SK-N-SH treated with all-trans-retinoic acid at 6 μM for 48 hours (cell line): ENCODE results near the gene IQSEC1.

Experiments
- ATAC-seq: fragments of 200-7000 bp; cut with Tn5 transposase; 3 replicates; pipeline ENCODE4 v1.9.1; 2020; ENCODE audit warnings: mild to moderate bottlenecking, moderate library complexity
- ARNTL ChIP-seq: fragments of 450-650 bp; formaldehyde crosslinking; IDR thresholded peaks from 2 replicates; pipeline ENCODE4 v1.5.0; 2020; ENCODE audit warnings: low read depth, mild to moderate bottlenecking, moderate library complexity, borderline replicate concordance
- BACH2 ChIP-seq: fragments of 250-450 bp; sonication (Bioruptor Pico); IDR thresholded peaks from 2 replicates; pipeline ENCODE4 v1.9.0; 2021; ENCODE audit warnings: mild to moderate bottlenecking, borderline replicate concordance
- CSDC2 ChIP-seq: fragments of 250-450 bp; sonication (Bioruptor Pico); IDR thresholded peaks from 2 replicates; pipeline ENCODE4 v1.5.0; 2020; ENCODE audit warnings: mild to moderate bottlenecking, moderate library complexity
- ESRRG ChIP-seq: fragments of 250-450 bp; sonication (Bioruptor Pico); IDR thresholded peaks from 2 replicates; pipeline ENCODE4 v1.6.1; 2021; ENCODE audit warnings: mild to moderate bottlenecking
- GLIS3 ChIP-seq: fragments of 250-450 bp; sonication (Bioruptor Pico); IDR thresholded peaks from 2 replicates; pipeline ENCODE4 v1.5.0; 2020; ENCODE audit warnings: mild to moderate bottlenecking, moderate library complexity
- ISL1 ChIP-seq: fragments of 250-450 bp; sonication (Bioruptor Pico); IDR thresholded peaks from 2 replicates; pipeline ENCODE4 v2.1.2; 2022; ENCODE audit warnings: mild to moderate bottlenecking, moderate library complexity
- OSR1 ChIP-seq: fragments of 250-450 bp; sonication (Bioruptor Pico); IDR thresholded peaks from 2 replicates; pipeline ENCODE4 v1.8.0; 2022; ENCODE audit warnings: moderate library complexity, mild to moderate bottlenecking, inconsistent platforms
- PPARA ChIP-seq: fragments of 250-450 bp; sonication (Bioruptor Pico); IDR thresholded peaks from 2 replicates; pipeline ENCODE4 v1.5.0; 2020; ENCODE audit warnings: mild to moderate bottlenecking, borderline replicate concordance
- RARB ChIP-seq: fragments of 250-450 bp; sonication (Bioruptor Pico); IDR thresholded peaks from 2 replicates; pipeline ENCODE4 v1.8.0; 2021; ENCODE audit warnings: mild to moderate bottlenecking, moderate library complexity
- SNAI2 ChIP-seq: fragments of 250-450 bp; sonication (Bioruptor Pico); IDR thresholded peaks from 2 replicates; pipeline ENCODE4 v1.5.0; 2020; ENCODE audit warnings: mild to moderate bottlenecking, moderate library complexity
- TCF4 ChIP-seq: fragments of 250-450 bp; sonication (Bioruptor Pico); IDR thresholded peaks from 2 replicates; pipeline ENCODE4 v1.8.0; 2021; ENCODE audit warnings: mild to moderate bottlenecking, moderate library complexity, borderline replicate concordance
- TOX ChIP-seq: fragments of 250-450 bp; sonication (Bioruptor Pico); IDR thresholded peaks from 2 replicates; pipeline ENCODE4 v1.8.0; 2021; ENCODE audit warnings: mild to moderate bottlenecking, moderate library complexity, borderline replicate concordance
- TSHZ2 ChIP-seq: fragments of 250-450 bp; sonication (Bioruptor Pico); IDR thresholded peaks from 2 replicates; pipeline ENCODE4 v1.5.0; 2020; ENCODE audit warnings: mild to moderate bottlenecking, moderate library complexity
- ZFP3 ChIP-seq: fragments of 250-450 bp; sonication (Bioruptor Pico); IDR thresholded peaks from 2 replicates; pipeline ENCODE4 v1.5.0; 2020; ENCODE audit warnings: mild to moderate bottlenecking, moderate library complexity
- ZFP30 ChIP-seq: fragments of 450-650 bp; formaldehyde crosslinking; IDR thresholded peaks from 2 replicates; pipeline ENCODE4 v1.5.0; 2022; ENCODE audit warnings: mild to moderate bottlenecking, moderate library complexity
- ZNF565 ChIP-seq: fragments of 450-650 bp; formaldehyde crosslinking; conservative IDR thresholded peaks from 2 replicates; pipeline ENCODE4 v1.5.0; 2020; ENCODE audit warnings: low read depth, mild to moderate bottlenecking, moderate library complexity
- ZNF70 ChIP-seq: fragments of 450-650 bp; formaldehyde crosslinking; IDR thresholded peaks from 2 replicates; pipeline ENCODE4 v1.5.0; 2020; ENCODE audit warnings: mild to moderate bottlenecking, moderate library complexity
- ZNF8 ChIP-seq: fragments of 450-650 bp; formaldehyde crosslinking; IDR thresholded peaks from 2 replicates; pipeline ENCODE4 v1.5.0; 2020; ENCODE audit warnings: mild to moderate bottlenecking, moderate library complexity
- TF ChIP-seq, protein P1 (sequence below): fragments of 250-450 bp; sonication (Bioruptor Pico); IDR thresholded peaks from 2 replicates; pipeline ENCODE4 v1.8.0; 2021; ENCODE audit warnings: low read depth, mild to moderate bottlenecking, moderate library complexity, borderline replicate concordance
- TF ChIP-seq, protein P2 (sequence below): fragments of 250-450 bp; sonication (Bioruptor Pico); IDR thresholded peaks from 2 replicates; pipeline ENCODE4 v1.5.1; 2021; ENCODE audit warnings: mild to moderate bottlenecking, moderate library complexity
- TF ChIP-seq, protein P3 (sequence below): fragments of 250-450 bp; sonication (Bioruptor Pico); IDR thresholded peaks from 2 replicates; pipeline ENCODE4 v1.5.1; 2020; ENCODE audit warnings: low read depth, mild to moderate bottlenecking, moderate library complexity

The IQSEC1 gene

DNA sequence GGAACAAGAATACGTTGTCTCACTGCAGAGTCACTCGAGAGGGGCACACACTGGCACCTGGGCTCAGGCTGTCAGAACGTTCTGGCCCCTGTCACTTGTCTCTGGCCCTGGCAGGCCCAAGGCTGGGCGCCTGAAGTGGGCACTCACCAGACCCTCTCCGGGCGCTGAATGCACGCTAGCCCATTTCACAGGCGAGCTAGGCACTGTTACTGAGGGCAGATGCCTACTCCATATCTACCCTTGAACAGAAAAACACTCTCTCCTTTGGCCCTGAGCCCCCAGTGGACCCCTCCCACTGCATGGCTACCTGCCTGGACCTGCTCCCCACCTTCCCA, 42.3 kb upstream of the IQSEC1 start (continued):
- TF ChIP-seq, protein P1, sequence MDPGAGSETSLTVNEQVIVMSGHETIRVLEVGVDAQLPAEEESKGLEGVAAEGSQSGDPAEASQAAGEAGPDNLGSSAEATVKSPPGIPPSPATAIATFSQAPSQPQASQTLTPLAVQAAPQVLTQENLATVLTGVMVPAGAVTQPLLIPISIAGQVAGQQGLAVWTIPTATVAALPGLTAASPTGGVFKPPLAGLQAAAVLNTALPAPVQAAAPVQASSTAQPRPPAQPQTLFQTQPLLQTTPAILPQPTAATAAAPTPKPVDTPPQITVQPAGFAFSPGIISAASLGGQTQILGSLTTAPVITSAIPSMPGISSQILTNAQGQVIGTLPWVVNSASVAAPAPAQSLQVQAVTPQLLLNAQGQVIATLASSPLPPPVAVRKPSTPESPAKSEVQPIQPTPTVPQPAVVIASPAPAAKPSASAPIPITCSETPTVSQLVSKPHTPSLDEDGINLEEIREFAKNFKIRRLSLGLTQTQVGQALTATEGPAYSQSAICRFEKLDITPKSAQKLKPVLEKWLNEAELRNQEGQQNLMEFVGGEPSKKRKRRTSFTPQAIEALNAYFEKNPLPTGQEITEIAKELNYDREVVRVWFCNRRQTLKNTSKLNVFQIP: no peak
- TF ChIP-seq TCF4 (no peak), ARNTL (no peak), TOX (CRISPR knock-in tag) (no peak), BACH2 (no peak)

DNA sequence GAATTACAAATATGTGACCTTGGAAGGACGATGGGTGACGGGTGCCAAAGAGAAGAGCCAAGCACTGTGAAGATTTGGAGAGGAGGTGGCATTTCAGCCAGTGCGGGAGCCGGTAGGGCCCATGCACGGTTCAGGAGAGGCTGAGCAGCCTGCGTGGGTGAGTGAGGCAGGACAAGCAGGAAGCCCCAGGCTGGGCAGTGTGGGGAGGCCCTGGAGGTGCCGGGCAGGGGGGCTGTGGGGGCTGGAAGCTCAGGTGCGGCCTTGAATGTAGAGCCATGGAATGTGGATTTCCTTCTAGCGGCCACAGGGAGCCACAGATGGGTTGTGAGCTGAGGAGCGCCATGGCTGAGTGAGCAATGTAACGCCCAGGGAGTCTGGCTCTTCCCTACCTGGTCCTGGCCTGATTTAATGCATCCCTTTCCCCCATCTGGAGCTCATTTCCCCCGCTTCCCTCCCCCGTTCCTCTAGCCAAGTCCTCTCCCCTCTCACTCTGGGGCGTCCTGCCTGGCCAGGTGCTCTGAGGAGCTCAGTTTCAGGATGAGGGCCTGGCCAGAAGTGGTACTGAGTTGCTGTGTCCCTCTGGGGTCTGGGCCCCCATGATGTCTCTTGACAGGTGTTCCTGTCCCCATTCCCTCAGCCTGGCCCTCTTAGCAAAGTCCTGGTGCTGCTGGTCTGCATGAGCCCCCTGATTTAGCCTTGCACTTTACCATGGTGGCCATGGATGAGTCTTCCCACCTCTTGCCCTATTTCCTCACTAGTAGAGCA, 41.8 kb upstream of the IQSEC1 start:
- ATAC-seq: no peak
- TF ChIP-seq, protein P2, sequence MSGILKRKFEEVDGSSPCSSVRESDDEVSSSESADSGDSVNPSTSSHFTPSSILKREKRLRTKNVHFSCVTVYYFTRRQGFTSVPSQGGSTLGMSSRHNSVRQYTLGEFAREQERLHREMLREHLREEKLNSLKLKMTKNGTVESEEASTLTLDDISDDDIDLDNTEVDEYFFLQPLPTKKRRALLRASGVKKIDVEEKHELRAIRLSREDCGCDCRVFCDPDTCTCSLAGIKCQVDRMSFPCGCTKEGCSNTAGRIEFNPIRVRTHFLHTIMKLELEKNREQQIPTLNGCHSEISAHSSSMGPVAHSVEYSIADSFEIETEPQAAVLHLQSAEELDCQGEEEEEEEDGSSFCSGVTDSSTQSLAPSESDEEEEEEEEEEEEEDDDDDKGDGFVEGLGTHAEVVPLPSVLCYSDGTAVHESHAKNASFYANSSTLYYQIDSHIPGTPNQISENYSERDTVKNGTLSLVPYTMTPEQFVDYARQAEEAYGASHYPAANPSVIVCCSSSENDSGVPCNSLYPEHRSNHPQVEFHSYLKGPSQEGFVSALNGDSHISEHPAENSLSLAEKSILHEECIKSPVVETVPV (CRISPR knock-in tag): no peak
- TF ChIP-seq, protein P3, sequence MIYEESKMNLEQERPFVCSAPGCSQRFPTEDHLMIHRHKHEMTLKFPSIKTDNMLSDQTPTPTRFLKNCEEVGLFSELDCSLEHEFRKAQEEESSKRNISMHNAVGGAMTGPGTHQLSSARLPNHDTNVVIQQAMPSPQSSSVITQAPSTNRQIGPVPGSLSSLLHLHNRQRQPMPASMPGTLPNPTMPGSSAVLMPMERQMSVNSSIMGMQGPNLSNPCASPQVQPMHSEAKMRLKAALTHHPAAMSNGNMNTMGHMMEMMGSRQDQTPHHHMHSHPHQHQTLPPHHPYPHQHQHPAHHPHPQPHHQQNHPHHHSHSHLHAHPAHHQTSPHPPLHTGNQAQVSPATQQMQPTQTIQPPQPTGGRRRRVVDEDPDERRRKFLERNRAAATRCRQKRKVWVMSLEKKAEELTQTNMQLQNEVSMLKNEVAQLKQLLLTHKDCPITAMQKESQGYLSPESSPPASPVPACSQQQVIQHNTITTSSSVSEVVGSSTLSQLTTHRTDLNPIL (CRISPR knock-in tag): no peak
- TF ChIP-seq PPARA (CRISPR knock-in tag) (no peak), OSR1 (no peak), ESRRG (no peak), ZFP3 (CRISPR knock-in tag) (no peak), ZNF8 (CRISPR knock-in tag) (no peak), SNAI2 (CRISPR knock-in tag) (no peak), TOX (CRISPR knock-in tag) (no peak), TSHZ2 (CRISPR knock-in tag) (no peak), ISL1 (CRISPR knock-in tag) (no peak), RARB (CRISPR knock-in tag) (no peak), ZNF70 (CRISPR knock-in tag) (no peak), CSDC2 (CRISPR knock-in tag) (no peak), ZNF565 (CRISPR knock-in tag) (no peak), GLIS3 (CRISPR knock-in tag) (no peak)
- TF ChIP-seq, protein P1: no peak

DNA sequence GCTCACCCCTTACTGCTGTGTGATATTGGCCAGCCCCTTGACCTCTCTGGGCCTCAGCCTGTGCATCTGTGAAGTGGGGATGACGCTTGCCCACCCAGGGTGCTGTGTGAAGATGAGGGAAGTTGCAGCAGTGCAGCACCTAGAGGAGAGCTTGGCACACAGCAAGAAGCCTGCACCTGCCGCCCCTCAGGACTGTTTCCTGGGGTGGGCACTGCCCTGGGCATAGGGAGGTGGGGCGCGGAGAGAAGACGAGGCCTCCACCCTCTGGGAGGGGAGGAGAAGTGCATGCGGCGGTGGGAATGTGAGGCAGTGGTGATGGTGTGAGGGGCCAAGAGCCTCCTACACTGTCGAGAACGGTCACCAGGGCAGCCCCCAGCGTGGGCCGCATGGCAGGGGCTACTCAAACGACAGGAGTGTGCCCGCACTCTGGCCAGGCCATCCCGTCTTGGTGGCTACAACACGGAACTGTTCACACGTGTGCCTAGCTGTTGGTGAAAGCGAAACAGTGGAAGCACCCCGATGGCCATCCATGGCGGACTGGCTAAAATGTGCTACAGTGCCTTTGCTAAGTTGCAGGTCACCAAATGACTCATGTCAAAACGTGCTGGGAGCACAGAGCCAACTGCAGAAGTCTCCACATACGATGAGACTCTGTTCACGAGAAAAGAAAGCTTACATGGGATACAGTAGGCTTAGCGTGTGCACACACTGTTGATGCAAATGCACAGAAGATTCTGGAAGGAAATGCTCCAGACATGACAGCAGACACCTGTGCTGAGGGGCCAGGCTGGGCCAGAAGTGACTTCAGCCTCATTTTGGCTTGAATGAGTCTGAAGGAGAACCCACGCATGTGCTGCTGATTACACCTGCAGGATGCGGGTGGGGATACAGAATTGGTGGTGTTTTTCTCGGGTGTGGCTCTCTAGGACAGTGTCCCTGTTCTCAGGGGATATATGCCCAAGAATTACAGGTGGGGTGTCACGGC, 40.4 kb upstream of the IQSEC1 start:
- no peak for ATAC-seq
- TF ChIP-seq TCF4: no peak
- TF ChIP-seq TOX (CRISPR knock-in tag): no peak
- TF ChIP-seq GLIS3 (CRISPR knock-in tag): no peak
- TF ChIP-seq, protein P3 (CRISPR knock-in tag): no peak
- TF ChIP-seq, protein P2 (CRISPR knock-in tag): no peak
- no peak for TF ChIP-seq ZNF8 (CRISPR knock-in tag)
- no peak for TF ChIP-seq RARB (CRISPR knock-in tag)
- no peak for TF ChIP-seq OSR1
- TF ChIP-seq, protein P1: no peak
- no peak for TF ChIP-seq ZFP30 (CRISPR knock-in tag)
- no peak for TF ChIP-seq ZNF70 (CRISPR knock-in tag)
- no peak for TF ChIP-seq ARNTL
- TF ChIP-seq ZNF565 (CRISPR knock-in tag): no peak
- no peak for TF ChIP-seq ESRRG
